Measurements from ENCODE around the gene FGD2. TPM values are rescaled to one million over a fixed set of nuclear protein-coding genes. Genes with fewer than 3 reads are reported as not detected.
A peak's percentile ranks its signal among the peaks of the same experiment; 100 is the strongest.

Gene FGD2
- total RNA-seq, 1 donor from 2014 or later: not detected

- H3K36me3 Mint-ChIP-seq: no peaks in the 10 kb centered on the region
- H3K4me3 Mint-ChIP-seq: no peak overlapping the region
- TF ChIP-seq, protein P1, sequence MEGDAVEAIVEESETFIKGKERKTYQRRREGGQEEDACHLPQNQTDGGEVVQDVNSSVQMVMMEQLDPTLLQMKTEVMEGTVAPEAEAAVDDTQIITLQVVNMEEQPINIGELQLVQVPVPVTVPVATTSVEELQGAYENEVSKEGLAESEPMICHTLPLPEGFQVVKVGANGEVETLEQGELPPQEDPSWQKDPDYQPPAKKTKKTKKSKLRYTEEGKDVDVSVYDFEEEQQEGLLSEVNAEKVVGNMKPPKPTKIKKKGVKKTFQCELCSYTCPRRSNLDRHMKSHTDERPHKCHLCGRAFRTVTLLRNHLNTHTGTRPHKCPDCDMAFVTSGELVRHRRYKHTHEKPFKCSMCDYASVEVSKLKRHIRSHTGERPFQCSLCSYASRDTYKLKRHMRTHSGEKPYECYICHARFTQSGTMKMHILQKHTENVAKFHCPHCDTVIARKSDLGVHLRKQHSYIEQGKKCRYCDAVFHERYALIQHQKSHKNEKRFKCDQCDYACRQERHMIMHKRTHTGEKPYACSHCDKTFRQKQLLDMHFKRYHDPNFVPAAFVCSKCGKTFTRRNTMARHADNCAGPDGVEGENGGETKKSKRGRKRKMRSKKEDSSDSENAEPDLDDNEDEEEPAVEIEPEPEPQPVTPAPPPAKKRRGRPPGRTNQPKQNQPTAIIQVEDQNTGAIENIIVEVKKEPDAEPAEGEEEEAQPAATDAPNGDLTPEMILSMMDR (IDR thresholded peaks at IDR 0.05; ENCODE audit: unreplicated experiment): peak; percentile 80
- DNase-seq (ENCODE audit: low spot score in 2 of 2, unreplicated experiment in 2 of 2): peak; percentile 75 to 93
- H3K9me3 Mint-ChIP-seq: no peaks in the 10 kb centered on the region
- no peaks in the 10 kb centered on the region for H3K27me3 Mint-ChIP-seq (ENCODE audit: low read depth)
- peaks cover 7% of the 10 kb centered on the region for H3K4me1 Mint-ChIP-seq
- H3K27ac Mint-ChIP-seq: no peak overlapping the region
Measured at GRCh38 chr6:37051138-37052026, 45.9 kb downstream of the FGD2 start.

DNA sequence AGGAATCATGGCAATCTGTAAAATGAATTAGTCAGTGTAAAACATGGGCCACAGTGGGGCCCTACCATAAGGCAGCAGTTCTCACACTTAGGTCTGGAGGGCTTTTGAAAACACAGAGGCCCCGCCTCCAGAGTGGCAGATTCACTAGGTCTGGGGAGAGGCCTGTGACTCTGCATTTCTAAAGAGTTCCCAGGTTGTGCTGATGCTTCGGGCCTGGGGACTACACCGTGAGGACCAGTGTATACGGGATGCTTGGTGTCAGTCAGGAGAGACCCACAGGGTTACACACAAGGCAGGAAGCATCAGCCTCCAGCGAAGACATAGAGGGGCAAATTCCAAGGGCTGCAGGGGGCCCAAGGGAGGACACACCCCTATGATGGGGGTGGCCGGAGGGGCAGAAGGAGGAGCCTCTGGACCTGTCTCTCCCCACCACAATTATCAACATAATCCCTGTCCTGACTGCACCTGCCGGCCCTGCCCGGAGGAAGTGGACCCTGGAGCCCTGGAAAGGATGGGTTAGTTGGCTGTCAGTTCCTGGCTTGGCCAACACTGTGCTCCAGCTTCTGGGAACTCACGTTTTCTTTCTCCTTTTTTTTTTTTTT, 46.7 kb downstream of the FGD2 start:
- TF ChIP-seq, protein P1 (IDR thresholded peaks at IDR 0.05; ENCODE audit: unreplicated experiment): no peak
- no peak overlapping the region for H3K4me3 Mint-ChIP-seq
- no peak overlapping the region for H3K27ac Mint-ChIP-seq
- H3K4me1 Mint-ChIP-seq: peaks cover 7% of the 10 kb centered on the region
- no peaks in the 10 kb centered on the region for H3K9me3 Mint-ChIP-seq
- no peaks in the 10 kb centered on the region for H3K27me3 Mint-ChIP-seq (ENCODE audit: low read depth)
- no peak for DNase-seq (ENCODE audit: low spot score in 2 of 2, unreplicated experiment in 2 of 2)
- no peaks in the 10 kb centered on the region for H3K36me3 Mint-ChIP-seq

DNA sequence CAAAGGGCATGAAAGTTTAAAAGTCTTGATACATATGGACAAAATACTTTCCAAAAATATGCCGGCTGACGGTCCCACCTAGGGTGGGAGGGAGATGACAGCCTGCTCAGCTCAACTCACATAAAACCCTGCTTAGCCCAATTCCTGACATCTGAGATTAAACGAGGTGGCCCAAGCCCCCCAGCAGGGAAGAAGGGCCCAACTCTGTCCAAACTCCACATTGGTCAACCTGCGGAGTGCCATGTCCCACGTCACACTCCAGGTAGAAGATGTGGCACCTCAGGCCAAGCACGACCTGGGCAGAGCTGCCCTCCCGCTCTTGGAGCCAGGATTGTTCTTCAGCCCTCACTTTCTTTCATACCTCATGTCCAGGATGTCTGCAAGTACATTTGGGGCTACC, 48.2 kb downstream of the FGD2 start:
- no peak overlapping the region for H3K4me3 Mint-ChIP-seq
- no peaks in the 10 kb centered on the region for H3K36me3 Mint-ChIP-seq
- TF ChIP-seq, protein P1 (IDR thresholded peaks at IDR 0.05; ENCODE audit: unreplicated experiment): no peak
- H3K4me1 Mint-ChIP-seq: peaks cover 7% of the 10 kb centered on the region
- no peaks in the 10 kb centered on the region for H3K9me3 Mint-ChIP-seq
- no peaks in the 10 kb centered on the region for H3K27me3 Mint-ChIP-seq (ENCODE audit: low read depth)
- DNase-seq (ENCODE audit: low spot score in 2 of 2, unreplicated experiment in 2 of 2): no peak
- H3K27ac Mint-ChIP-seq: no peak overlapping the region

DNA sequence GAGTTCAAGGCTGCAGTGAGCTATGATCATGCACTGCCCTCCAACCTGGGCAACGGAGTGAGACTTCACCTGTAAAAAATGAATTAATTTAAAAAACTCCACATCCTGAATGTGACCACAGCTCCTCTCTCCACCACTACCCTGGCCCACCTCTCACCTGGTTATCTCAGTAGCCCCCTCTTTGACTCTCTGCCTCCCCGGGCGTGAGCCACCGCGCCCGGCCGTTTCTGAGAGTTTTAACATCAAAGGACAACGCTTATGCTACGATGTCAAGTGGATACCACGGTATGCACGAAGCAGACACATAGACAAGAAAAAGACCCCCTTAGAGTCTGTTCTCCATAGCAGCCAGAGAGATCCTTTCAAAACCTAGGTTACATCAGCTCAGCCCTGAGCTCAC, 48.7 kb downstream of the FGD2 start:
- TF ChIP-seq, protein P1 (IDR thresholded peaks at IDR 0.05; ENCODE audit: unreplicated experiment): no peak
- Mint-ChIP-seq H3K36me3 (no peaks in the 10 kb centered on the region), H3K27ac (no peak overlapping the region), H3K4me3 (no peak overlapping the region), H3K9me3 (no peaks in the 10 kb centered on the region), H3K4me1 (peaks cover 8% of the 10 kb centered on the region), H3K27me3 (ENCODE audit: low read depth) (no peaks in the 10 kb centered on the region)
- no peak for DNase-seq (ENCODE audit: low spot score in 2 of 2, unreplicated experiment in 2 of 2)

- Mint-ChIP-seq H3K4me1 (peaks cover 12% of the 10 kb centered on the region), H3K27ac (no peak overlapping the region), H3K27me3 (ENCODE audit: low read depth) (no peaks in the 10 kb centered on the region), H3K4me3 (no peak overlapping the region), H3K36me3 (no peaks in the 10 kb centered on the region), H3K9me3 (no peaks in the 10 kb centered on the region)
- TF ChIP-seq, protein P1 (IDR thresholded peaks at IDR 0.05; ENCODE audit: unreplicated experiment): no peak
- DNase-seq (ENCODE audit: low spot score in 2 of 2, unreplicated experiment in 2 of 2): no peak
Measured at GRCh38 chr6:37054580-37054979, 49.1 kb downstream of the FGD2 start.
